NCI-H1436 (cell line): Measurements from ENCODE around the gene OLFML2B.
"Not testable (repeated sequence)": the region's sequence is repeated elsewhere in the genome, so short reads cannot be mapped to it uniquely, and the experiment has no call there.

Experiments used
- DNase-seq: peaks from one replicate; lab custom pipeline; 2025; lab: John Stamatoyannopoulos, UW

The OLFML2B gene

DNA sequence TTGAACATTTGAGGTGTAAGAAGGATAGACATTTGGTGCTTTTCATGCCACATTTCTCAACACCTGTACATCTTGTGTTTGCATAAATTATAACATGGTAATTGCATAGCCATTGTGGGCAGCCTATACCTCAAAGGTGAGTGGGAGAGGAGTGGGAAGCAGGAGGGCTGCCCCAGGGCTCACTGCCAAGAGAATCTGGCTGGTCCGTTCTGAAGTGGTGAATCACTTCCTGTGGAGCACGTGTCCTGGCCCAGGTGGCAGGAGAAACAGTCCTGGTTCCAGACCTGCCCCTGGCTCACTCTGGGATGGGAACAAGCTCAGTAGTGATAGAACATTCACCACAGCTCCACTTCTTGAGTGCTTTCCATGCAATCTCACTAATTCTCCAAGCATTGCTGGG lies 11.6 kb upstream of the OLFML2B start:
- no peak for DNase-seq

DNA sequence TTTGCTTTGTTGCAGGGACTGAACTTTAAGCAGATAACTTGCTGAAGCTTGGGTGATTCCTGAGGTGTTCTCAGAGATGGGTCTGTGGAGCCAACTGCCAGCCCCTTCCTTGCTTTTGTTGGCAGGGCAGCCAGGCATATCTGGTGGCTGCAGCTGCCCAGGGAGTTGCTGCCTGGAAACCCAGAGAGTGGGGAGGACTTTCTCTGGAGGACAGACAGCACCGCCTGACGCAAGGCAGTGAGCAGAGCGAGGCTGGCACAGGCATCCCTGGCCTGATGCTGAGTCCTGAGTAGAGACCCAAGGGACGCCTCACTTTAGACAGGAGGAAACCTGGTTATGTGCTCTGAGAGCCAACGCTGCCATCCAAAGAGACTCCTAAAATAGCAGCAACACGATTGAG lies 9.8 kb upstream of the OLFML2B start:
- DNase-seq: no peak

DNA sequence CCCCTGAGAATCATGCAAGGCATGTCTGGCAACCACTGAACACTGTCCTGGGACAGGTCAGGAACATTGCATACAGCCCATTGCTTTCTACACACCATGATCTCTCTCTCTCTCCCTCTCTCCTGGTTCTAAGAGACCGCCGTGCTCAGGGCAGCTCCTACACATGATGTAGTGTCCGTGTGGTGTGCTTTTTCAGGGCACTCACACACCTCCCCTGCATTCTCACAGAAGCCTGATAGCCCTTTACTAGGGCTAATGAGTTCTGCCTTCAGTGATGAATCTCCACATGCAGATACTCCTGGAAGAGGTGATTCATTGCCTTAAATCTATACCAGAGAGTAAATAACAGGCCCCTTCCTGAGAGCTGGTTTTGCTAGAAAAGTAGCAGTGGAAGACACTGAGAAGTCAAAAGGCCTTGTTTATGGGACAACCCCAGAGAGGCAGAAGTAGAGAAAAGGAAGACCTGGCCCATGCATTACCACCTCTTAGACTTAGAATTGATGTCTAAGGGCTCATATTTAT lies 7.2 kb upstream of the OLFML2B start:
- DNase-seq: no peak

DNA sequence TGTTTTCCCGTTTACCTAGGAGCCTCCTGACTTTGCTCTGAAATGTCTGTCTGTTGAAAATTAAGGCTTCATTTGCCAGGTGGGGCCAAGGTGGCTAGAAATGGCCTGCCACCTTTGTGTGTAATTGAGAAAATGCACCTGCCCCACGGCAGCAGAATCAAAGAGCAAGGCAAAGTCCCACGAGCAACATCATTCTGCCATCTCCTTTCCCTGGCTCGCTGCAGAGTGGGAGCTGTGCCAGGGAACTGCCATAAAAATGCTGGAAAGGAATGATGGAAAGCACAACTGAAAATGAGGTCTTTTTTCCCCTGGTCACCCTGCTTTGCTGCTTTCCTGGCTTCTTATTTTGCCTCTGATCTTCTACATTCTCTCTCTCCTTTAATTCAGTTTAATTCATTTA lies 5.5 kb upstream of the OLFML2B start:
- no peak for DNase-seq

DNA sequence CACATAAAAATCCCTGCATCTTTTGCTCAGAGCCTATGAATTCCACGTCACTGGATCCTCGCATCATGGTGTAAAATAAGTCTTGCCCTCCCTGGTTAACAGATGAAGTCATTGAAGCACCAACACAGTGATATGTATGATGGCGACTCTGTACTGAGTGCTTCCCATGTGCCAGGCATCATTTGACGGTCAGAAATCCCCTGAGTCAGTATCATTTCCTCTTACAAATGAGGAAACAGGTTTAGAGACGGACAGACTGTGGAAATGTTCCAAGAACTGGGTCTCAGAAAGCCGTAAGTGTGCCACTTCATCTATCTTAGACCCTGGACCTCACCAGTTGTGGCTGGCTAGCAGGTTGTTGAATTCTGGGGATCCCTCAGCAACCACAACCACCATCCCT lies 5.1 kb upstream of the OLFML2B start:
- DNase-seq: no peak

DNA sequence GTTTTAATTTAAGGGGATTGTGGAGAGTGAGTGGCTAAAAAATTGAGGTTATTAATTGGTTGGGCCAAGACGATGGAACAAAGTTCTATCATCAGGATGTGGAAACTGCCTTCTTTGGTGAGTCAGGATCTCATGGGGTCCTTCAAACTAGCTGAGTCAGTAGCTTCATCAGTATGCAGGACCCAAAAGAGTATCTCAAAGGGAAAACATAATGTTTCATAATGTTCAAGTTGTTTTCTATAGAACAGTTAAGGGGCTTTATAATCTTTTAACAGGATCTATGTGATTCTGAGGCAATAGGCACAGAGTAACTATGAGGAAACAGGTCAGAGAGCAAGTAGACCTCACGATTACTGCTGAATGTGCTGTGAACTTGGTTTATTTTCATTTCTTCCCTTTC lies 3.2 kb upstream of the OLFML2B start:
- DNase-seq: no peak

DNA sequence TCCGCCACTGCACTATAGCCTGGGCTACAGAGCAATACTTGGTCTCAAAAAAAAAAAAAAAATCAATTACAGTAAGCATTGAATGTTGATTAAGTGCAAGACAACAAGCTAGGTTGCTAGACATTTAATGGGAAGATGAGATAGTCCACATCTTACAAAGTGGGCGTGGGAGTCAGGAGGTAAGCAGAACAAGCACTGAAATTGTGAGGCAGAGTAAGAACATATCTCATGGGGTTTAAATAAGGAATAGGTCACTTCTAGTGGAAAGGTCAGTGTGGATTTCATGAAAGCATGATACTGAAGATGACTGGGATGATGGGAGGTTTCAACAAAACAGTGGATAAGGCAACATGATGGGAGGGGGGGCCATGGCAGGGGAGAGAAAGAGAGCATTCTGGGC lies 1.9 kb upstream of the OLFML2B start:
- DNase-seq: no peak

DNA sequence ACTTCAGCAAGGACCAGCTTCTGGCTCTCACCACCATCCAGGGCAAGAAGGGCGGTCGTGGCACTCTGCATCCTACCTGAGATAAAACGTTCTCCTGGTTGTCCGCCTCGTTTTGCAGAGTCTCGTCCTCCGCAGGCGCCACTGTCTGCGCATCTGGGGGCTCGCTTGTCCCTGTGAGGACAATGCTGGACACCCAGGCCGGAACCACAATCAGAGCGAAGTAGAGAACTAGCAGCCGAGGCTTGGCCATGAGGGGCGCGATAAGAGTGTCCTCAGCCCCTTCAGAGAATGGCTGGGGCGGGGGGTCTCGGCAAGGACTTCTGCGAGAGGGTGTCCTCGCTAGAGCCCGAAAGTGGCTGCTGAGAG lies 505 bp downstream of the OLFML2B start:
- DNase-seq: no peak

DNA sequence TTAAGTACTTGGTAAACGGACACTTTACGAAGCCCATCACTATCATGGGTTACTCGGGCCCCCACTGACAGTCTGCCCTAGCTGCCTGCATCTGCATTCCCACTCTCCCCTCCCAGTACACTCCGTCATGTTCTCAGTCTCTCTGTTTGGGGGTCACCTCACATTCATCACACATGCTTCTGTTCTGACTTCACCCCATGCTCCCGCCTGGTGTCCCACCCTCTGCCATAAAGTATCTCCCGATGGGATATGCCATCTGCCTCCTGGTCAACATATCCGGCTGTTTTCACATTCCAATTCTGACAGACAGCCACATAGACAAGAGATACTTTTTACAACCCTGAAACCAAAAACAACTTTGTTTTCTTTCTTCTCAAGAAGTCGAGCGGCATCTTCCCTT lies 1.0 kb downstream of the OLFML2B start:
- no peak for DNase-seq

DNA sequence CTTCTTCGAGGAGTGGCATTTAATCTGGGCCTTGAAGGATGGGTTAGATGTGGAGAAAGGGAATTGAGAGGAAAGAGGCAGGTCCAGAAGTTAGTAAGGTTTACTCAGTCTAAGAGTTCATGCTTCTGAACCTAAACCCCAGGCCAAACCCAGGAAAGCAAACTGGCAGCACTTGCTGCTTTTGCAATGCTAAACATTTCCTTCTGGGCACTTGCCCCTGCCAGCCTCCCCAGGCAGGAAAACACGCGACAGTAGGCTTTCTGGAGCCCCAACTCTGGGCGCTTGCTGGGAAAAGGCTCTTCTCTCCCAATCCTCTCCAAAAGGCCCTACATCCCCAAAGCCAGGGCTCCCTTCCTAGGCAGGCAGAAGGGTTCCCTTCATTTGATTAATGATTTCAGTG lies 2.5 kb downstream of the OLFML2B start:
- DNase-seq: no peak

DNA sequence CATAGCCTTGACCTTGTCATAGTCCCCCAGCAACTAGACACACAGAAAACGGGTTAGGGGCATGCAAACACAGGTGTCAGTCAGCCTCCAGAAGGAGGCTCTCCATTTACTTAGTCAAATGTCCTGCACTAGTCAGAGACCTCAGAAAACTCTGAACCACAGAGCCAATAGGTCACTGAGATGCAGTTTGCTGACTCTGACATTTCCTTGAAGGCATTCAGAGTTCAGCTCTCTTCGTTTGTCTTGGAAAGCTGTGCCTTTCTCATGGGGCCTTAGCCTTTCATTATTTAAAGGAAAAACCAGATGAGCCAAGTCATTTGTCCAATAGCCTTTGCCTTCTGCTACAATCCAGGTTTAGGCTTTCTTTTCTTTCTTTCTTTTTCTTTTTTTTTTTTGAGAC lies 3.5 kb downstream of the OLFML2B start:
- no peak for DNase-seq

DNA sequence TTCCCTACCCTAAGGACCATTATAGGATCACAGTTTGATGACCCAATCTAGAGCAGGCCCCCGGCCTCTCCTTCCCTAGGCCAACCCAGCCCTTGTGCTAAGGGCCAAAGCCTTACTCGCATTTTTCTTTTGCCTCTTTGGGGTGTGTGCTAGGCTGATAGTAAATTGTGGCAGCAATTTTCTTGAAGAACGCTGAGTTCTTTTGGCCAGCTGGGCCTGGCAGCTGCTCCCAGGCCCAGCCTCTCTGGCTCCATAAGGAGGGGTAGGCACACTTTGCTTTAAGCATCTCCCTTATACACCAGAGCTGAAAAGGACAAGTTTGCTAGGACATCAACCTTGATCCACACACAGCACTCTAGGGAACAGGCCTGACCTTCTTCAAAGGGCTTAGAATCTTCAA lies 4.2 kb downstream of the OLFML2B start:
- DNase-seq: no peak

DNA sequence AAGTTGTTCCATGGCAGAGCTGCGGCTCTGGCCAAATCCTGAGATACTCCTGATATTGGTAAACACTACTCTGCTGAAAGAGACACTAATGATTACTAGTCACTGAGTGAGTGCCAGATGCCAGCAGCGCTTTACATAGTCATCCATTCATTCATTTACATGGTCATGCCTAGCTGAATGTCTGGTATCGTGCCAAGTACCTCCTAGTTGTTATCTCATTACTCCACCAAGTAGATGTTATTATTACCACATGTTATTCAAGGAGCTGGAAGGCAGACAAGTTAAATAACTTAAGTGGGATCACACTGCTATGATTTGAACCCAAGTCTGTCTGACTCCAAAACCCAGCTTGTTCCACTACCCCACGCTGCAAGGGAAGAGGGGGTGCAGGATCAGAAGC lies 4.7 kb downstream of the OLFML2B start:
- peak; percentile 43 for DNase-seq

DNA sequence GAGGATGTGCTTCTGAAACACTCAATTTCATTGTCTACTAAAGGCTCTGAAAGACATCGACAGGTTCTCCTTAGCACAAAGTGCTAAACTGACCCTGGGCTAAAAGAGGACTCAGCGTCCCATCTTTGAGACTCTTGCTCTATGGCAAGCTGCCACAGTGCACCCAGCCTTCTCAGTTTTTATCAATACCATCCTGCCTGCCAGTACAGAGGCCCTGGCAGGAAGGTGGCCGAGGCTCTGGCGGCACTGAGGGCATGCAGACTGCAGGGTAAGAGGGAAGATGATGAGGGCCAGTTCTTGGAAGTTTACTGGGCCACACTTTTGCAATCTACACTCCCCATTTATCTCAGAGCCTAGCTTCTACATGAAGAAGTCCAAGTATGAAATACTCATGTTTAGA lies 5.3 kb downstream of the OLFML2B start:
- no peak for DNase-seq

DNA sequence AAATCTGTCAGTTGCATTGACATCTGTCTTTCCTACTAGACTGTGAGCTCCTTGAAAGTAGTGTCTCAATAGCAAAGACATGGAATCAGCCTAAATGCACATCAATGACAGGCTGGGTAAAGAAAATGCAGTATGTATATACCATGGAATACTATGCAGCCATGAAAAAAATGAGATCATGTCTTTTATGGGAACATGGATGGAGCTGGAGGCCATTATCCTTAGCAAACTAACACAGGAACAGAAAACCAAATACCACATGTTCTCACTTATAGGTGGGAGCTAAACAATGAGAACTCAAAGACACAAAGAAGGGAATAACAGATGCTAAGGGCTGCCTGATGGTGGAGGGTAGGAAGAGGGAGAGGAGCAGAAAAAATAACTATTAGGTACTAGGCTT lies 5.9 kb downstream of the OLFML2B start:
- not testable (repeated sequence) for DNase-seq

DNA sequence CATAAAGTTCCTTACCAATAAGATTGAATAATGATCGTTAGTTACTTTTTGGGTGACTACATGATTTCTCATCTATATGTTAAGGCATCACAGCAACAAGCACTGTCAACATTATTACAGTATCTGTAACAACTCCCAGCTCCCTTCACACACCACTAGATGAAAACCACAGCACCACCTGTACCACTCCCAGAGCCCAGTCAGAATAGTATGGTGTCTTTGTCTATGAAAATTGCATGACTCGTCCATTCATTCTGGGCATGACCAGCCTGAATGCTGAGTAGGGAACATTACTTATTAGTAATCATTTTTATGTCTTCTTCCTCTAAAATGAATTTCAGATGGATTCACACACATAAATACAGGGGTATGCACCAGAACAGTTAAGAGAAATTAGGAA lies 7.0 kb downstream of the OLFML2B start:
- no peak for DNase-seq

DNA sequence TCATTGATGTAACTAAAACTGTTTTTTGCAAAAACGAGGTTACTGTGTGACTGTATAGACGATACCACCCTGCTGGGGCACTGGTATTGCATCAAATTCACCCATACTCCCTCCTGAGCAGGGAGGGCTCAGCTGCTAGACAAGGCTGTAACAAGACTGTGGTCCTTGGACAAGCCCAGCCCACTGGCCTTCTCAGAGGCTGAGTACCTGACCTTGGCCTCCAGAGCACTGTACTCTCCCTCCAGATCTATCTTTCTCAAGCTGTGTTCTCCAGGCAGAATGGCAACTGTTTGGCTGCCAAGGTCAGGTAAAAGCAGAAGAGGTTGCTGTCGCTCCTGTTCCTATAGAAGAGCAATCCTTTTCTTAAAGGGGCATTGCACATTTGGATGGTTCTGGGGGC lies 8.5 kb downstream of the OLFML2B start:
- no peak for DNase-seq

DNA sequence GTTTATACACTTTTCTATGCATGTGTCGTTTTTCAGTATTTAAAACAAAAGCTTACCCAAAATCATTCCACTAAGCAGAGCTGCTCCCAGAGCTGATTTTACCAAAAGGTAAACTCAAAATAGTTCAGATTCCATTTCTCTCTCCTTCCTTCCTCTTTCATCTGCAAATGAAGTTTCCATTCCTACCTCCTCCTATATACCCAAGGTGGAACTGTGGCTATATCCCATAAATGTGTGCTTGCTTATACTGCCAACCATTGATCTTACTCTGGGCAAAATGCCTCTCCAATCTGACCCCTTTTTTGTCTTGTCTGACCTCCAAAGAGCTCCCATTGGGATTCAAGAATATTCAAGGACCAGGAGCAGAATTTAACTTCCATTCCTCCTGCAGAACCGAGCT lies 9.5 kb downstream of the OLFML2B start:
- DNase-seq: no peak

DNA sequence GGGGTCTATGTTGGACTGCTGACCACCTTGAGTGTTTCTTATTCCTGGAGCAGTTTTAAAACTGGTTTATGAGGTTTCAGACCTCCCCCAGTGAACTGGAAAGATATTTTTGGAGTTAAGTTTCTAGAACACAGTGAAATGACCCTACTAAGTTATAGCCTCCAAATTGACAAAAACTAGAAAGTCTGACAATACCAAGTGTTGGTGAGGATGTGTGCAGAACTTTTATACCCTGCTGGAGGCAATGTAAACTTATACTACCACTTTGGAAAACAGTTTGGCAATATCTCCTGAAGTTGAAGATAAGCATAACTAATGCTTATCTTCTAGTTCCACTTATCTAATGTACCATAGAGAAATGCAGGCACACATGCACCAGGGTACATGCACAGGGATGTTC lies 10.4 kb downstream of the OLFML2B start:
- DNase-seq: no peak

DNA sequence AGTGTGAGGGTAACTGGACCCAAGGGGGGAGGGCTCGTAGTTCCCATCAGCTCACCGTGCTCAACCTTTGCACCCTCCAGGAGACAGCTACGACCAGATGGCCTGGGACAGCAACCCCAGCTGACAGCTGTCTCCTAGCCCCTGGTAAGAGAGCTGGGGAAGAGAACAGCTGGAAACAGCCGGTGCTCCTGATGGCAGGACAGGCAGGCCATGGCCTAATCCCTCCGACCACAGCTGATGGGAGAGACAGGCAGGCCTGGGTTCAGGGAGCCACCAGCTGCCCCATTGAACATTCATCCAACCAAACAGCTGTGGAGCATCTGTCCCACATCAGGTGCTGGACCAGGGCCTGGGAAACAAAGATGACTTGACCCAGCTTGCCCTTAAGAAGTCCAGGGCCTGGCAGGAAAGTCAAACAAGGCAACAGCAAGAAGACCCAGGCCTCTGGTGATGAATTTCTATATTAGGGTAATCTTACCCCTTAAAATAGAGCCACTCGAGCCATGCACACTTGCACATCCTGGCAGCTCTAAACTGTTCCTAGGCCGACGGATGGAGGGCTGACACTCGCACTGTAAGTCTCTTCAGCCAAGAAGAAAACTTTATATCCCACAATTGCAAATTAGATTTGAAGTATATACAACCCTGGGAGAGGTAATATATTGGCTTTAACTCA lies 12.2 kb downstream of the OLFML2B start:
- no peak for DNase-seq

DNA sequence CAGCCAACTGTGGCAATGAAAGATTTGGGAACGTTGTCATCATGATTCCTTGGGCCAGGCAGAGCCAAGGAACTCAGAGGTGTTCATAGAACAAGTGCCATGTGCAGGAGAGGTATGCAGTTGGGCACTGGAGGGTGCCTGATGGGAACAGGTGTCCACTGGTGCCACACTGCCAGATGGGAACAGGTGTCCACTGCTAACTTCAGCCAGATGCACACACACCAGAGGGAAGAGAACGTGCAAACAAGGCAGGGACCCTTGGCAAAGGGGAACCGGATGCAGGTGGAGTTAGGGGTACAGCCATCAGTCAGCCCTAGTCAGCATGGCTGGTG lies 13.5 kb downstream of the OLFML2B start:
- no peak for DNase-seq

DNA sequence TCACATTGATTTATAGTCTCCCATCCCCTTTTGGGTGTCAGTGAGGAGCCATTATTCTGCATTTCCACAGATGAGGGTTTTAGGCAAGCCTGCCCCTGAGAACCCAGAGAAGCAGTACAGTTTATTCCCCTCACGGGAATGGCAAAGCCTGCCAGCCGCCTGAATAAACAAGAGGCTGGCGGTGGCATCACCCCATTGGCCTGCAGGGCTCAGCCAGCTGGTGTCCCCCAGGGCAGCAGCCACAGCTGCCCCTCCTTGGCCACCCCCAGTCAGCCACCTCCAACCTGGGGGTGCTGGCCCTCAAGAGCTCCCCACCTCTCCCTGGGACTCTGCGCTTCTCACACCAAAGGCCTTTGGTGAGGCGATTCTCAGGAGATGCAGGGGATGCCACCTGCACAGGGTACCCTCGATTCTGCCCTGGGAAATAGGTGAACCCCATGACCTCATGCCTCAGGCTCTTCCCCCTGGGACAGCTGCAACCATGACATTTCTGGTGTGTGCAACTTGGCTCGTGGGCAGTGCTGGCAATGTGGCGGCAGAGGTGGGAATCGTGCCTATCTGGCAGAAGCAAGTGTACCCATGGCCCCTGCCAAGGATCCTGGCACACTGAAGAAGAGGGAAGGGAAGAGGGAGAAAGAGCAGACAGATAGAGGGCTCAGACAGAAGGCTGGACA lies 14.0 kb downstream of the OLFML2B start:
- no peak for DNase-seq

DNA sequence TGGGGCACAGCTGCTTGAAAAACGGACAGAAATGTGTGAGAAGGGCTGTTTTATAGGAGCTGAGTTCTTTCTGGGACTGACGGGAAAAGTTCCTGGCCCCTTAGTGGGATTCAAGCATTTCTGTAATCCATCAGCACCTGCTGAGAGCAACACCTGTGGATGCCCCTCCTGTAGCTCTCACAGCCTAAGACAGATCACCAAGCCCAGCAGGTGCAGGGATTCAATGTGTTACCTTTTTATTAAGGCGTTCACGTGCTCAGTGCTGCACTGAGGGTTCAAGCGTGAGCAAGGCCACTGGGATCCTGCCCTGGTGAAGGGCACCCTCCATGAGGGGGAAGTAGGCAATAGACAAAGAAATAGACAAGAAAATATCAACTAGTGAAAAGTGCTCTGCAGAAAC lies 14.9 kb downstream of the OLFML2B start:
- no peak for DNase-seq

DNA sequence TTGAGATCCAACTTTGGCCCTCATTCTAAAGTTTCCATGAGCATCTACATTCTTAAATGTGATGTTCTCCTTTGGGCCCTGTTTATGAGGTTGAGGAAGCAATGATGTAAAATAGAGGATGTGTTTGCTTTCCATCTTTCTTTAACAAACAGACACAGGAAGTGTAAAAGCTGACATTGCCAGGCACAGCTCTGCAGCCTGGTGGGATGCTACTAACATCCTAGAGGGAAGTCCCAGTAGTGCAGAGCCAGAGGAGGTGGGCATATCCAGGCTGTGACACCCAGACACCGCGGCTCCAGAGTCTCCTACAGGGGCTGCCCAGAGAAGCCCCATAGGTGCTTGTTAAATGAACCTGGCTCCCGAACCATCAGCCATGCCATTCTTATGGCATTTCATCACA lies 16.2 kb downstream of the OLFML2B start:
- DNase-seq: no peak
